A673 (cell line): Measurements from ENCODE around the gene KDM8. TPM values are rescaled to one million over a fixed set of nuclear protein-coding genes. Genes with fewer than 3 reads are reported as not detected.
"Not testable (repeated sequence)": the region's sequence is repeated elsewhere in the genome, so short reads cannot be mapped to it uniquely, and the experiment has no call there.

Source experiments
- BruUV-seq: library from RNA; stranded (reverse); fragments of 400-500 nt; replicated peaks from 2 replicates; lab custom pipeline; 2021; lab: Mats Ljungman, UMichigan
- CTCF ChIA-PET: fragments of 300-600 bp; sonication (Branson Sonifier 250); formaldehyde crosslinking; loops from one replicate; lab custom pipeline; 2022; ENCODE audit warnings: antibody characterized with exemption; lab: Charles Lee
- POLR2A ChIA-PET: fragments of 300-600 bp; sonication (Branson Sonifier 250); formaldehyde crosslinking; loops from one replicate; lab custom pipeline; 2022; ENCODE audit warnings: antibody characterized with exemption; ENCODE audit not compliant: low non-redundant PET; lab: Charles Lee
- DNase-seq: peaks from one replicate; pipeline ENCODE4 v3.0.0-alpha.2; 2015; ENCODE audit warnings: low spot score
- H3K27ac ChIP-seq: fragments of 200-600 bp; sonication (generic); 2 replicates; pipeline ENCODE4 v1.5.1; 2016; ENCODE audit warnings: mixed run types, low read depth, mild to moderate bottlenecking, mixed read lengths, antibody characterized with exemption, low read length; ENCODE audit not compliant: poor library complexity, severe bottlenecking
- H3K27me3 ChIP-seq: fragments of 200-600 bp; sonication (generic); replicated peaks from 2 replicates; pipeline ENCODE4 v1.6.1; 2017; ENCODE audit warnings: mixed run types, low read depth, mild to moderate bottlenecking, mixed read lengths, antibody characterized with exemption, low read length; ENCODE audit not compliant: insufficient read depth, poor library complexity
- H3K36me3 ChIP-seq: fragments of 200-600 bp; sonication (generic); 2 replicates; pipeline ENCODE4 v1.6.1; 2016; ENCODE audit warnings: mixed run types, mild to moderate bottlenecking, mixed read lengths, antibody characterized with exemption, low read length; ENCODE audit not compliant: insufficient read depth, poor library complexity, severe bottlenecking
- H3K4me1 ChIP-seq: fragments of 200-600 bp; sonication (generic); 2 replicates; pipeline ENCODE4 v1.6.1; 2017; ENCODE audit warnings: mixed run types, mild to moderate bottlenecking, mixed read lengths, antibody characterized with exemption, low read length; ENCODE audit not compliant: insufficient read depth, poor library complexity, severe bottlenecking
- H3K4me3 ChIP-seq: fragments of 200-600 bp; sonication (generic); 2 replicates; pipeline ENCODE4 v1.5.1; 2016; ENCODE audit warnings: low read depth, mixed run types, mild to moderate bottlenecking, mixed read lengths, low read length; ENCODE audit not compliant: poor library complexity, severe bottlenecking
- H3K9me3 ChIP-seq: fragments of 200-600 bp; sonication (generic); 2 replicates; pipeline ENCODE4 v1.6.1; 2016; ENCODE audit warnings: mixed run types, low read depth, mild to moderate bottlenecking, mixed read lengths, antibody characterized with exemption, low read length; ENCODE audit not compliant: poor library complexity, severe bottlenecking
- CTCF ChIP-seq: fragments of 300-800, 200-600 bp; sonication (generic); conservative IDR thresholded peaks from 2 replicates; pipeline ENCODE4 v1.5.1; 2017; ENCODE audit warnings: low read depth, mild to moderate bottlenecking, antibody characterized with exemption, low read length, moderate library complexity, mixed read lengths
- EZH2 ChIP-seq: fragments of 200-600 bp; sonication (generic); IDR thresholded peaks from 2 replicates; pipeline ENCODE4 v1.6.1; 2017; ENCODE audit warnings: borderline replicate concordance, low read depth, mild to moderate bottlenecking, mixed read lengths, antibody characterized with exemption, low read length; ENCODE audit not compliant: poor library complexity, severe bottlenecking
- intact Hi-C: fragments of 100-400 bp; cut with micrococcal nuclease; formaldehyde crosslinking; loops from one replicate; pipeline ENCODE4 v1.10.0; 2022; ENCODE audit not compliant: unreplicated experiment
- total RNA-seq: library from RNA; stranded (reverse); gene quantifications from 2 replicates; pipeline ENCODE4 v1.2.3, GENCODE V29; 2021

KDM8 gene
- total RNA-seq, 1 experiment from 2014 or later = 8.8 TPM

- no peak for DNase-seq
- H3K4me3 ChIP-seq = no peak overlapping the region
- TF ChIP-seq CTCF (no peak), EZH2 (no peak)
- H3K4me1 ChIP-seq = peaks cover 9% of the 10 kb centered on the region
- no TSS peak for BruUV-seq
- ChIA-PET POLR2A (no interaction called here), CTCF (no interaction called here)
- no peaks in the 10 kb centered on the region for H3K9me3 ChIP-seq
- no peaks in the 10 kb centered on the region for H3K36me3 ChIP-seq
- intact Hi-C loops = no loop called here
- no peak overlapping the region for H3K27ac ChIP-seq
- H3K27me3 ChIP-seq = no peaks in the 10 kb centered on the region
These were observed 55.0 kb downstream of the KDM8 start for GRCh38 chr16:27258241-27258734.

- Histone ChIP-seq H3K27ac (no peak overlapping the region), H3K4me3 (no peak overlapping the region), H3K9me3 (no peaks in the 10 kb centered on the region), H3K36me3 (no peaks in the 10 kb centered on the region), H3K27me3 (no peaks in the 10 kb centered on the region), H3K4me1 (no peaks in the 10 kb centered on the region)
- CTCF ChIA-PET = no interaction called here
- no TSS peak for BruUV-seq
- DNase-seq = no peak
- intact Hi-C loops = no loop called here
- POLR2A ChIA-PET = no interaction called here
- TF ChIP-seq CTCF (no peak), EZH2 (no peak)
These were observed 56.4 kb downstream of the KDM8 start for GRCh38 chr16:27259710-27260109.

- H3K4me1 ChIP-seq, H3K27ac ChIP-seq, H3K36me3 ChIP-seq, DNase-seq, H3K27me3 ChIP-seq, H3K9me3 ChIP-seq, POLR2A ChIA-PET, H3K4me3 ChIP-seq, CTCF ChIA-PET, BruUV-seq, intact Hi-C loops: not testable (repeated sequence)
These were observed 59.6 kb downstream of the KDM8 start for GRCh38 chr16:27262904-27263423.

GRCh38 chr16:27264151-27264550 lies 60.8 kb downstream of the KDM8 start:
- CTCF ChIA-PET = no interaction called here
- BruUV-seq = no TSS peak
- Histone ChIP-seq H3K27me3 (no peaks in the 10 kb centered on the region), H3K9me3 (no peaks in the 10 kb centered on the region), H3K4me1 (peaks cover 3% of the 10 kb centered on the region), H3K36me3 (no peaks in the 10 kb centered on the region), H3K4me3 (no peak overlapping the region), H3K27ac (no peak overlapping the region)
- intact Hi-C loops = no loop called here
- no peak for DNase-seq
- TF ChIP-seq EZH2 (no peak), CTCF (no peak)
- POLR2A ChIA-PET = no interaction called here
